NCI-H510A (cell line): ENCODE measurements around the gene RAD52.
"Not testable (repeated sequence)": the region's sequence is repeated elsewhere in the genome, so short reads cannot be mapped to it uniquely, and the experiment has no call there.

Experiments
- DNase-seq: peaks from one replicate; lab custom pipeline; 2025; lab: John Stamatoyannopoulos, UW

RAD52 gene

DNA sequence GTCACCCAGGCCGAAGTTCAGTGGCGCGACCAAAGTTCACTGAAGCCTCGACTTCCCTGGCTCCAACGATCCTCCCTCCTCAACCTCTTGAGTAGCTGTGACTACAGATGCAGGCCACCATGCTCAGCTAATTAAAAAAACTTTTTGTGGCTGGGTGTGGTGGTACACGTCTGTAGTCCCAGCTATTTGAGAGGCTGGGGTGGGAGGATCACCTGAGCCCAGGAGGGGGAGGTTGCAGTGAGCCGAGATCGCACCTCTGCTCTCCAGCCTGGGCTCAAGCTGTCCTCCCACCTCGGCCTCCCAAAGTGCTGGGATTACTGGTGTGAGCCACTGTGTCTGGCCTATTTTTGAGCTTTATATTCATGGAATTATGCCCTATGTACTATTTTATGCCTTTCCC lies 18.1 kb upstream of the RAD52 start:
- DNase-seq = no peak

DNA sequence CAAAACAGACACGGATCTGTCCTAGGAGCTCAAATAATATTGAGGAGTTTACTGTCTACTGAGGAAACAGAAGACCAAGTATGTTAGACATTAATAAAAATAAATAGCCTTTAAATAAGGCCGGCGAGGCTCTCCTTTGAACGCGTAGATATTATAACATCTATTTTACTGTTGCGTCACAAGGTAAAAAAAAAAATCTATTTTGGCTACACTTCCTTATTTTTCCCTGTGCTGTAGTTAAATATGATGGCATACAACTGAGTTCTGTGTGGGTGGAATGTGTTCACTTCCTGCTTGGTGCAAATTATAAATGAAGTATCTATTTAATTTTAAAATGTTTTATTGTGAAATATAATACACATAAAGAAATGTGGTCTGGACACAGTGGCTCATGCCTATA lies 17.2 kb upstream of the RAD52 start:
- DNase-seq = no peak

DNA sequence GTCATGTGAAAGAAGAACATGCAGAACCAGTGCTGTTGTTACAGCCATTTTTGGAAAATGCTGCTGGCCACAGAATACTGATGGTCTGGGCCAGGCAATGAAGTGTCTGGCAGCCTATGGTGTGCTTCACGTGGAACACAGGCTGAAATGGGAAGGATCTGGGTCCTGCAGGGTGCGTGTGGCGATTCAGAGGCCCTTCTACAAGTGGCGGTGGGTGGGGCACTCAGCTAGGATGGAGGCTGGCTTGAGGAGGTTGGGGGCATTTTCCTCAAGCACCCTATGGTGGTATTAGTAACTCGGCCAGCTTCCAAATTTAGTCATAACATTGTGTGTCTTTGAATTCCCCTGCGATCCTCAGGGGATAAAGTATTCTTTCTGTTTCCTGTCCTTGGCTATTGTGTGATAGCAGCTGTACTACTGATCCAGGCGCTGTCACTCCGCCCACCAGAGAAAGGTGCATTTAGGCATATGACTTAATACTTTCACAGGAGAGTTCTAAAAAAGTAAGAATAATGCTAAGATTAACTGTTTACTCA lies 9.2 kb upstream of the RAD52 start:
- DNase-seq = no peak

DNA sequence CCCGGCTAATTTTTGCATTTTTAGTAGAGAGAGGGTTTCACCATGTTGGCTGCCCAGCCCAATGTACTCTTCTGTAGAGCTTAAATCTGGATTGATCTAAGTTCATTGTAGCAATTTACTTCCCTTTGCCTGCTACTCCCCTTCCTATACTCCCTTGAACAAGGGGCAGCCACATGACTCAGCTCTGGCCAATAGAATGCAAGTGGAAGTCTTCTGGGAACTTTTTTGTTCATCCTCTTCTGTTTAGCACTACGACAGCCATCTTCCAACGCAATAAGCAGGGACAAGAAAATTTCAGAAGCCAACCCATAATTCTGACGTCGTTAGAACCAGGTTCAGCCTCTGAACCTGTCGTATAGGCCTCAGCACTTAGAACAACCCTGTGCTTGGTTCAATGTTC lies 6.4 kb upstream of the RAD52 start:
- no peak for DNase-seq

DNA sequence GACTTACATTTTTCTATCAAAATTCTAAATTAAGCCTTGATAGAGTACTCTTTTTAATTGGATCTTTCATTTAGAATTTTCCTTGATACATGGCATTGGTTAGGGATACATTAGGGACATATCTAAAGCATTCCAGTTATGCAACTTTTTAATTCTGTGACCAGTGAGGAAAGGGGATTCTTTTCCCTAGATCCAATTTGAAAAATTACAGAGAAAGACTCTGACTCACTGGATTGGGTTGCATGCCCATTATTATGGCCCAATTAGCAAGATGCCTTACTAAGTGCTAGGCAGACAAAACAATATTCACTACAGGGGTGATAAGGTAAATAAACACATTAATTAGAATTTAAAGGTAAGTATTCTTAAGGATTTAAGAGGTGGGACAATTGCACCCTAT lies 5.2 kb upstream of the RAD52 start:
- no peak for DNase-seq

DNA sequence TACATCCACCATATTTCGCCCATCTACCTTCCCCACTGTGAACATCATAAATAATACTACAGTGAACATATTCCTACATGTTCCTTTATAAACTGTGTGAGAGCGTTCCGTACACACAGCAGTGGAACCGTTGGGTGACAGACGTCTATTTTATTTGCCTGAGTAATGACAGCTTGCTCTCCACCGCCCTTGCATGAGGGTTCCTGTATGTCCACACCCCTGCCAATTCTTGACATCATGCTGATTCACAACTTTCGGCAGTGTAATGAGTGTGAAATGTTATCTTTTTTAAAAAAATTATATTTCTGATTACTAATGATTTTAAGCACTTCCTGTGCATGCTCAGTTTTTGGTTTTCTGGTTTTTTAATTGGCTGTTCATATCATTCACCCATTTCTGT lies 4.3 kb upstream of the RAD52 start:
- DNase-seq = no peak

DNA sequence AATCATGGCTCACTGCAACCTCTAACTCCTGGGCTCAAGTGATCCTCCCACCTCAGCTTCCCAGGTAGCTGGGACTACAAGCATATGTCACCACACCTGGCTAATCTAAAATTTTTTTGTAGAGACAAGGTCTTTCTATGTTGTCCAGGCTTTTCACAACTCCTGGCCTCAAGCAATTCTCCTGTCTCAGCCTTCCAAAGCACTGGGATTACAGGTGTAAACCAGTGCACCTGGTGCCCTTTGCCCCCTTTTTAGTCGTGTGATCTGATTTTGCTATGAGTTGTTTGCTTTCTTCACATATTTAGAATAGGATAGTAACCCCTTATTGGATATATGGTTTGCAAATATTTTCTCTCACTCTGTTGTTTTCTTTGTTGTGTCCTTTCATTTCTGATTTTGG lies 1.7 kb upstream of the RAD52 start:
- no peak for DNase-seq

DNA sequence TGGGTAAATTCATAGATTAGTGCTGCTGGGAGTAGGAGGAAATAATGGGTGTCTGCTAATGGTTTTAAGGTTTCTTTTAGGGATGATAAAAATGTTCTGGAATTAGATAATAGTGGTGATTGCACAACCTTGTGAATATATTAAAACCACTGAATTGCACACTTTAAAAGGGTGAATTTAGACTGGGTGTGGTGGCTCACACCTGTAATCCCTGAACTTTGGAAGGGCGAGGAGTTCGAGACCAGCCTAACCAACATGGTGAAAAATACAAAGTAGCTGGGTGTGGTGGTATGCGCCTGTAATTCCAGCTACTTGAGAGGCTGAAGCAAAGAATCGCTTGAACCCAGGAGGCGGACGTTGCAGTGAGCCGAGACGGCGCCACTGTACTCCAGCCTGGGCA lies 1.3 kb downstream of the RAD52 start:
- DNase-seq = no peak

DNA sequence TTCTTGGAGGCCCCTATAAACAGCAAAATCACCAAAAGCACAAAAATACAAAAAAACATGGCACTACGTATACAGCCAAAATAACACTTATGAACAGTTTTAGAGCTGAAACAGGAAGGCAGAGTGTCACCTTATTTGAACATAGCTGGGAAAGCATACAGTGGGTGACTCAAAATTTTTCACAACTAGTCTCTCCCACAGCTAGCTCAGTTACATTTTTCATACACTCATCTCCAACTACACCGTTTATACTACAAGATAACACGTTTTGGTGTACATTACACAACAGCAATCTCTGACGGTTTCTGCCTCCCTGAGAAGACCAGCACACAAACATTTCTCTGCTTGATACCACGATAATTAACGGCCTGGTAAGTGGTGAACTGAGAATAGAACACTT lies 2.9 kb downstream of the RAD52 start:
- no peak for DNase-seq

DNA sequence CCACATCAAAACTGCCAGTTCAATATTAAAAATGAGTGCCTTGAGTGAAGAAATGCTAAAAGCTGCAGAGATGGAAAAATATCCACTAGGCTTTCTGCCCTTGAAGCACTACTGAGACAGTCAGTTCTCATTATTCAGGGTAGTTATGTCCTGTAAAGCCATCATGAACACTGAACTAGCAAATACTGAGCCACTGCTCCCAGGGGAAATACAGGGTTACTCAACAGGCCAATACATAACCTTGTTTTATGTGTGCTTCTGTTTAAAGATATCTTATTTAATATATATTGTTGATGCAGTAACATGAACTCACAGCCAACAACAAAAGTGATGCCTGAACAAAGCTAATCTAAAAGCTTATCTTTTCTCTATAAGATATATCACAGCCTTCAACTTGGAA lies 3.3 kb downstream of the RAD52 start:
- no peak for DNase-seq

DNA sequence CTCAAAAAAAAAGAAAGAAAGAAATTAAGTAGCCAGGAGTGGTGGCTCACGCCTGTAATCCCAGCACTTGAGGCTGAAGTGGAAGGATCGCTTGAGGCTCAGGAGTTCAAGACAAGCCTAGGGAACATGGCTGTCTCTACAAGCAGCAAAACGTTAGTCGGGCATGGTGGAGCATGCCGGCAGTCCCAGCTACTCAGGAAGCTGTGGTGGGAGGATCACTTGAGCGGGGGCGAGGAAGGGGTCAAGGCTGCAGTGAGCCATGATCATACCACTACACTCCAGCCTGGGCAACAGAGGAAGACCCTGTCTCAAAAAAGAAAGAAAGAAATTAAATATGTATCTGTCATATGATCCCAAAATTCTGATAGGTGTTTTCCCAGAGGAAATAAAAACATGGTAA lies 5.3 kb downstream of the RAD52 start:
- no peak for DNase-seq

DNA sequence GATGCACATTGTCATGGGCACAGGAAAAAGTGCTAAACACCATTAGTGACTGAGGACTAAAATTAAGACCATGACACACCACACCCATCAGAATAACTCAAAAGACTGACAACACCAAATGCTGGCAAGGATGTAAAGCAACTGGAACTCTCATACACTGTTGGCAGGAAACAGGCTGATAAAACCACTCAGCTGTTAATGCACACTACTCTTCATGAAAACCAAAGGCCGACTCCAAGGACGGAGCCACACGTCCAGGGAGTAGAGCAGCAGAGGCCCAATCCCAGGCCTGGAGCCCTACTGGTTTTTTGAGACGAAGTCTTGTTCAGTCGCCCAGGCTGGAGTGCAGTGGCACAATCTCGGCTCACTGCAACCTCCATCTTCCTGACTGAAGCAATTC lies 6.4 kb downstream of the RAD52 start:
- no peak for DNase-seq

DNA sequence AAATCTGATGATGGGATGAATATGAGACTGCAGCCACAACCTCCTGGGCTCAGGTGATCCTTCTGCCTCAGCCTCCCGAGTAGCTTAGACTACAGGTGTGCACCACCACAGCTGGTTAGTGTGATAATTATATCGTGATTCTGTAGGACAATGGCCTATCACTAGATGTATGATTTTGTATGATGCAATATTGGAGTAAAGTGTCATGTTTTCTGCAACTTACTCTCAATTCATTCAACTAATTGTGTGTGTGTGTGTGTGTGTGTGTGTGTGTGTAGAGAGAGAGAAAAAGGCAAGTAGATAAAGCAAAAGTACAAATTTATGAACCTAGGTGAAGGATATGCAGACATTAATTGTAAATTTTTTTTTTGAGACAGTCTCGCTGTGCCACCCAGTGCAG lies 10.7 kb downstream of the RAD52 start:
- DNase-seq = no peak

DNA sequence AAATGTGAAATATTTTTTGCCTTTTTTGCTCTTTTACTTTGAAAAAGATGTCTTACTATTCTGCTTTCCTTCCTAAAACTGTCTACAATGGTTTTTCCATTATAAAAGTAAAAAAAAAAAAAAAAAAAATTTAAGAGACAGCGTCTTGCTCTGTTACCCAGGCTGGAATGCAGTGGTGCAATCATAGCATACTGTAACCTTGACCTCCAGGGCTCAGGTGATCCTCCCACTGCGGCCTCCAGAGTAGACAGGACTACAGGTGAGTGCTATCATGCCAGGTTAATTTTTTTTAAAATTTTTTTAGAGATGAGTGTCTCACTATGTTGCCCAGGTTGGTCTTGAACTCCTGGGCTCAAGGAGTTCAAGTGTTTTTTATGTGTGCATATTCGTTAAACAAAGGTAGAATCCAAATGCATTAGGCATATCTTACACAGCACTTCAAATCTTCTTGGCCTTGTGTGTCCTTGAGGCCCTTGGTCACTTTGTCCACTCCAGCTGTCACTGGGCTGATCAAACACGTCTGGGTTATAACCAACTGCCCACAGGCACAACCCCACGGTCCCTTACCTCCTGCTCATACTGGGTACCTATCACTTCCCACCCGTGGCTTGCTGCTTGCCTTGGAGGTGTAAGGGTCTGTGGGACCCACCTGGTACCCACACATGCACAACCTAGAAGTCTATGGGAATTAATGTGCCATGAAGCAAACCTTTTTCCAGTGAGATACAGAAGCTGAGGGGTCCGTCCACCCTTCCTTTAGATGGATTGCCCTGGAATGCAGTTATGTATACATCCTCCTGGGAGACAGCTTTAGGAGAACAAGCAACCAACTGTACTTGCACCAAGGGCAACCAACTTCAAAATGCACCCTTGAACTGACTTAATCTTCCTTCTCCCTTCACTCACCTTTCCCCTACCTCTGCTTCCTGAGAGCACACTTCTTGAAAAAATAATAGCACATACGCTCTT lies 12.8 kb downstream of the RAD52 start:
- no peak for DNase-seq

DNA sequence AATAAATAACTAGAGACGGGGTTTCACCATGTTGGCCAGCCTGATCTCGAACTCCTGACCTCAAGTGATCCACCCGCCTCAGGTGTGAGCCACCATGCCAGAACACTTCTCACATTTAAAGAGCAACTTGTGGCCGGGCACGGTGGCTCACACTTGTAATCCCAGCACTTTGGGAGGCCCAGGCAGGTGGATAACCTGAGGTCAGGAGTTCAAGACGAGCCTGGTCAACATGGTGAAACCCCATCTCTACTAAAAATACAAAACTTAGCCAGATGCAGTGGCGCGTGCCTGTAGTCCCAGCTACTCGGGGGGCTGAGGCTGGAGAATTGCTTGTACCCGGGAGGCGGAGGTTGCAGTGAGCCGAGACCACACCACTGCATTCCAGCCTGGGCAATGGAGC lies 13.6 kb downstream of the RAD52 start:
- not testable (repeated sequence) for DNase-seq

DNA sequence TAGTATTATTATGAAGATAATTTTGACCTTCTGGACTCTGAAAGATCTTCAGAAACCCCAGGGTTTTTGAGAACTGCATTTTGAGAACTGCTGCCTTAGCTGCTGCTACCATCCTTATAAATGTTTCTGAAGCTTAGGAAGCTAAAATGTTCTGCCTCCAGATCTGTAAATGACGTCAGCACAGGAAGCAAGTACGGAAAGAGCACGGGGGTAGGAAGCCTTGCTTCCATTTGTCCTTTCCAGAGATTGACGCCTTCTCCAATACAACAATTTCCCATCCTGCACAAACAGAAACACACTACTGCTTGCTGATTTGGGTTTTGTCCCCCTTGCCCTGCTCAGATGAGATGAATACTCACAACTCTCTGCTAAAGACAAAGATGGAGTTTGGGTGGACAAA lies 17.9 kb downstream of the RAD52 start:
- DNase-seq = no peak

DNA sequence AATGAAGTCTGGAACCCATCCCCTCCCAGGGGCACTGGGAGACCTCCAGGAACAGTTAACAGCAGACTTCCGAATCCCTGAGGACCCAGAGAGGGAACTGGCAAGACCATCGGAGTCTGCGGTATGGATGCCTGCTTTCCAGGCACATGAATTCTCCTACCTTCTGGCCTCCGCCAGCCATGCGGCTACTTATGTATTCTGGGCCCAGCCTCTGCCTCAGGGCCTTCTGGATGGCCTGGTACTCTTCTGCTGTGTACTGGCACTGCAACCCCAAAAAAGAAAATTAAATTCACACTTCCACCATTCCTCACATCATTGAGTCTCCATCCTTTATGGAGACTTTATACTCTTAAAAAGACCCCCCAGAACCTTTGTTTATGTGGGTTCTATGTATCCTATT lies 18.4 kb downstream of the RAD52 start:
- DNase-seq = no peak

DNA sequence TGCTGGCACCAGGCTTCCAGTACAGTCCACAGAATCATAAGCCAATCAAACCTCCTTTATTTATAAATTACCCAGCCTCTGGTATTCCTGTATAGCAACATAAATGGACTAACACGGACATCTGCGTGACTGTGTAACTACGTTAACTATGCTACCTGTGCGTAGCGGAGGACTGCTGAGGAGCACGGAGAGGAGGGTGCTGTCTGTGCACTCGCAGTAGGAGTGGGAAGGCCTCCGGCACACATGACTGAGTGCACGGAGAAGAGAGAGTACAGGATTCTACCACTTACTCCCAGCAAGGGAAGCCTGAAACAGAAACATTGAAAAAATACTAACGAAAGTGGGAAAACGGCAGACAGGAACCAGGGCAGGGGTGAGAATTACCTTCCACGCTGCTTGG lies 22.9 kb downstream of the RAD52 start:
- DNase-seq = no peak

DNA sequence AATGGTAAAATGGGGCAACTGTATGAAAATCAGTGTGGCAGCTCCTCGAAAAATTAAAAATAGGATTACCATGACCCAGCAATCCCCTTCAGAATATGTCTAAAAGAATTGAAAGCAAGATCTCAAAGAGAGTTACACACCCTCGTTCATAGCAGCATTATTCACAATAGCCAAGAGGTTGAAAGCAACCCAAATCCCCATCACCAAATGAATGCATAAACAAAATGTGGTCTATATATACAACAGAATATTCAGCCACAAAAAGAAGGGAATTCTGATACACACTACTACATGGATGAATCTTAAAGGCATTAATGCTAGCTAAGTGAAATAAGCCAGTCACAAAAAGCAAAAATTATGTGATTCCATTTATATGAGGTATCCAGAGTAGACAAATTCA lies 27.2 kb downstream of the RAD52 start:
- DNase-seq = no peak

DNA sequence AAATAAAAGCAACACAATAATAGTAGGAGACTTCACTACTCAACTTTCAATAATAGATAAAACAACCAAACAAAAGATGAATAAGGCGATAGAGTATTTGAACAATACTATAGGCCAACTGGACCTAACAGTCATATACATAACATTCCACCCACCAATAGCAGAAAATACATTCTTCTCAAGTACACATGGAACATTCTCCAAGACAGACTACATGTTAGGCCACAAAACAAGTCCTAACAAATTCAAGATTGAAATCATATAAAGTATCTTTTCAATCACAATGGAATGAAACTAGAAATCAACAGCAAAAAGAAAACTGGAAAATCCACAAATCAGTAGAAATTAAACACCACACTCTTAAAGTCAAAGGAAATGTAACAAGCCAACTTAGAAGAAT lies 28.8 kb downstream of the RAD52 start:
- no peak for DNase-seq

DNA sequence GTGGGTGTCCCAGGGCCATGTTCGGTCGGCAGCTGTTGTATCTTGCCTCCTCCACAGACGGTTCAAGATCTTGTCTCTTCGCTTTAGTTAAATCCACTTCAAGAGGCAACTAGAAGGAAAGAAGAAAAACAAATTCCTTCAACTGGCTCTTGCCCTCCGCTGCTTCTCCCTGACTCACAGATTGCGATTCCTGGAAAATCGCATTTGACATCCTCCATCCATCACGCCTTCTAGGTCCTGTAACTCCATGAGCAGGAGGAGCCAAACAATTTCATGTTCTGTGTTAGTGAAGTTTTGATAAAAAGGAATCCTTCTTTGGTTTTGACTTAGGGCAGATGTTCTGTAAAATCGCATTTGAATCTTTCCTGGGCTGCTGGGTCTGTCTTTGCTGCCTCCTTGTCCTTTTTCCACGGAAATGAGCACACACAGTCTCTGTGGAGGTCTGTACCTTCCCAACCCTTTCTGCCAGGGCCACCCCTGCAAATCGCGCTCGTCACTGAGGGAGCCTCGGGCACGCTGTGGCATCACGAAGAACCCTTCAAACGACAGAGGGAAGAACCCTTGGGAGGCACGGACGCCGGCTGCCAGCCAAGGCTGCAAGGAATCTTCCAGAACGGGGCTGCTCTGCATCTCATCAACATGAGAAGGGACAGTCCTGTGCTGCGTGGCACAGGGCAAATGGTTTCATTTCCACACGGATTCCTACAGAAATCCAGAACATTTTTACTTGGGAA lies 32.6 kb downstream of the RAD52 start:
- DNase-seq = no peak

DNA sequence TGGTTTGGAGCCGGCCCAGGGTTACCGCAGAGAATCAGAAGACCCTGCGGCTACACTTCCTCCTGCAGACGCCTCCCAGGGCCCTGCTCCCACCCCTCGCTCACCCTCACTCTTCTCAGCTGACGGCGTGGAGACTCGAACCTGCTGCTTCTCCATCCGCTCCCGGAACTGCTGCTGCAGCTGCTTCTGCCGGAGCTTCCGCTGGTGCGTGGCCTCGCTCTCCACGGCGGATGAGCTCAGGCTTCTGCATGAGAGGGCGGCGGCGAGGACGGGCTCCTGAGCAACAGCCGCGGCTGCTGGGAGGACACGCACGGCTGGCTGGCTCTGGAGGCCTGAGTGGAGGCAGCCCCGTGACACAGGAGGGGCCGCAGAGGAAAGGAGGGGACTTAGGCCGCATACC lies 33.3 kb downstream of the RAD52 start:
- no peak for DNase-seq

DNA sequence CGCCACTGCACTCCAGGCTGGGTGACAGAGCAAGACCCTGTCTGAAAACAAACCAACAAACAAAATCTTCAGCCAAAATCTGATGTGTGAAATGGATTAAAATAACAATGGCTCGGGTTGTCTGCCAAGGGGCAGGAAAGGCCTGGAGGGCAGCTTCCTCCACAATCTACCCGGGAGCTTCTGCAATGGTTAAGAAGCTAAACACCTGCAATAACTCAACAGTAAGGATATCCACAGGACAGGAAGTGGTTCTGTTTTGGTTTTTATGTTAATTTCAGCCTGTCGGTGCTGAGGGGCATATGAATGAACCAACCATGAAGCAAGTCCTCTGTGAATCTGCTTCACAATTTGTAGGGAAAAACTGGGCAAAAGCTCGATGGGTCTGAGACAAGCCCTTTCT lies 34.4 kb downstream of the RAD52 start:
- no peak for DNase-seq
